GM12801 (cell line): Measurements from ENCODE around the gene PLA2G4F.

Source experiments
- TF ChIP-seq, protein P1 (sequence below): IDR thresholded peaks from one replicate; pipeline ENCODE4 v1.5.1; 2011; ENCODE audit warnings: control low read depth; ENCODE audit not compliant: insufficient read length; ENCODE audit errors: extremely low read depth

PLA2G4F gene, protein sequence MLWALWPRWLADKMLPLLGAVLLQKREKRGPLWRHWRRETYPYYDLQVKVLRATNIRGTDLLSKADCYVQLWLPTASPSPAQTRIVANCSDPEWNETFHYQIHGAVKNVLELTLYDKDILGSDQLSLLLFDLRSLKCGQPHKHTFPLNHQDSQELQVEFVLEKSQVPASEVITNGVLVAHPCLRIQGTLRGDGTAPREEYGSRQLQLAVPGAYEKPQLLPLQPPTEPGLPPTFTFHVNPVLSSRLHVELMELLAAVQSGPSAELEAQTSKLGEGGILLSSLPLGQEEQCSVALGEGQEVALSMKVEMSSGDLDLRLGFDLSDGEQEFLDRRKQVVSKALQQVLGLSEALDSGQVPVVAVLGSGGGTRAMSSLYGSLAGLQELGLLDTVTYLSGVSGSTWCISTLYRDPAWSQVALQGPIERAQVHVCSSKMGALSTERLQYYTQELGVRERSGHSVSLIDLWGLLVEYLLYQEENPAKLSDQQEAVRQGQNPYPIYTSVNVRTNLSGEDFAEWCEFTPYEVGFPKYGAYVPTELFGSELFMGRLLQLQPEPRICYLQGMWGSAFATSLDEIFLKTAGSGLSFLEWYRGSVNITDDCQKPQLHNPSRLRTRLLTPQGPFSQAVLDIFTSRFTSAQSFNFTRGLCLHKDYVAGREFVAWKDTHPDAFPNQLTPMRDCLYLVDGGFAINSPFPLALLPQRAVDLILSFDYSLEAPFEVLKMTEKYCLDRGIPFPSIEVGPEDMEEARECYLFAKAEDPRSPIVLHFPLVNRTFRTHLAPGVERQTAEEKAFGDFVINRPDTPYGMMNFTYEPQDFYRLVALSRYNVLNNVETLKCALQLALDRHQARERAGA

DNA sequence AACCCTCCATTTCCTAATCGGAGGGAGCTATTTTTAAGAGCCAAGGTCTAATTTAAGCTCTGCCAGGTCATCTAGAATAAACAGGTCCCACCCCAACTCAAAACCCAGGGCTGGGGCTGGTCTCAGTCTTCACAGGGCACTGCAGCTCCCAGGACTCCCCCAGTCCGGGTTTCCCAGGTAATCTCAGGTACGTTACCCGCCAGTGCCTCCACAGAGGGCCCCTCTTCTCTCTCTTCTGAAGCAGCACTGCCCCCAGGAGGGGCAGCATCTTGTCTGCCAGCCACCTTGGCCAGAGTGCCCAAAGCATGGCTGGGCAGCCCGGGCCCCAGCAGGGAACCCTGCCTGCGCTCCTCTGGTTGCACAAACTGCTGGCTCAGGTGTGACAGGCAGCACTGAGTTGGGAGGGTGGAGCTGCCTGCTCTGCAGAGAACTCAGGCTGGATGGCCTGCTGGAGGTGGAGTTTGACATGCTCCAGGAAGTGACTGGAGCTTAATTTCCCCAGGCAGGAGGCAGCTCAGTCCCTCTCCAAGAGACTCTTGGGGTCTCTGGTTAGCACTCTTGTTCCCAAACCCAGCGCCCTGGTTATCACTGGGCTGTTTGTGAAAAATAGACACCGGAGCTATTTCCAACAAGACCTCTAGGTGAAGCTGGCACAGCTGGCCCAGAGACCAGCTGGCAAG lies at the start of gene PLA2G4F:
Gene PLA2G4F (minus strand): TSS at position 394 of the 680 bp plus-strand sequence. CDS start 87 bp downstream, at position 307.
- TF ChIP-seq, protein P1, sequence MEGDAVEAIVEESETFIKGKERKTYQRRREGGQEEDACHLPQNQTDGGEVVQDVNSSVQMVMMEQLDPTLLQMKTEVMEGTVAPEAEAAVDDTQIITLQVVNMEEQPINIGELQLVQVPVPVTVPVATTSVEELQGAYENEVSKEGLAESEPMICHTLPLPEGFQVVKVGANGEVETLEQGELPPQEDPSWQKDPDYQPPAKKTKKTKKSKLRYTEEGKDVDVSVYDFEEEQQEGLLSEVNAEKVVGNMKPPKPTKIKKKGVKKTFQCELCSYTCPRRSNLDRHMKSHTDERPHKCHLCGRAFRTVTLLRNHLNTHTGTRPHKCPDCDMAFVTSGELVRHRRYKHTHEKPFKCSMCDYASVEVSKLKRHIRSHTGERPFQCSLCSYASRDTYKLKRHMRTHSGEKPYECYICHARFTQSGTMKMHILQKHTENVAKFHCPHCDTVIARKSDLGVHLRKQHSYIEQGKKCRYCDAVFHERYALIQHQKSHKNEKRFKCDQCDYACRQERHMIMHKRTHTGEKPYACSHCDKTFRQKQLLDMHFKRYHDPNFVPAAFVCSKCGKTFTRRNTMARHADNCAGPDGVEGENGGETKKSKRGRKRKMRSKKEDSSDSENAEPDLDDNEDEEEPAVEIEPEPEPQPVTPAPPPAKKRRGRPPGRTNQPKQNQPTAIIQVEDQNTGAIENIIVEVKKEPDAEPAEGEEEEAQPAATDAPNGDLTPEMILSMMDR: no peak

DNA sequence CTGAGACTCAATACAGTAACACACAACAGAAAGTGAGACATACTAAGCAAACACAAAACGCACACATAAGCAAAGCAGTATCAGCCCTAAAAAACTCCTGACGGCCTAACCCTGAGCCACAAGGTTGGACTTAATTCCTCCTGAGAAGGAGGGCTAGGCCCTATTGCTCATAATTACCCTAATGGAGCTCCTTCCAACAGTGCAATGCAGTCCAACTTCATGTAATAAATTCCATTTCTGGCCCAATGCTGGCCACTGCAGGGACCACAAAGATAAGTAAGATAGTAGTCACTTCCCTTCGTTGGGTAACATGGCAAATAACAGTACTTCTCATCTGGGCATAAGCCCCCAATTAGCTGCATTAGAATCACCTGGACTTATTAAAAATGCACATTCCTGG lies 47.5 kb upstream of the PLA2G4F start:
- TF ChIP-seq, protein P1: no peak

DNA sequence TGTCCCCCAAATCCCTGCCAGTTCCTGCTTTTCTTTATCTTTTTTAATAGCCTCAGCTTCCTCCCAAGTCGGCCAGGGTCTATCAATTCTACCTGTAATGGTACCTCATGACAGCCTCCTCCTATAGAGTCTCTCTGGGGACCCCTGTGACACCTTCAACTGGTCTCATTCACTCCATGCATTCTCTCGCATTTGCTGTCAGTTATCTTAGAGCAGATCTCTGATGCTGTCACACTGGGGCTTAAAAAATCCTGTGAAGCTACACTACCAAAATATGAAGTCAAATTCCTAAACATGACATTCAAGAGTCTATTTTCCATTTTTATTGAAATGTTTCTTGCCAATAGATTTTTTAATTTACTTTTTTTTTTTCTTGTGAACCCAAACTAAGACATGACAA lies 46.2 kb upstream of the PLA2G4F start:
- TF ChIP-seq, protein P1: no peak

DNA sequence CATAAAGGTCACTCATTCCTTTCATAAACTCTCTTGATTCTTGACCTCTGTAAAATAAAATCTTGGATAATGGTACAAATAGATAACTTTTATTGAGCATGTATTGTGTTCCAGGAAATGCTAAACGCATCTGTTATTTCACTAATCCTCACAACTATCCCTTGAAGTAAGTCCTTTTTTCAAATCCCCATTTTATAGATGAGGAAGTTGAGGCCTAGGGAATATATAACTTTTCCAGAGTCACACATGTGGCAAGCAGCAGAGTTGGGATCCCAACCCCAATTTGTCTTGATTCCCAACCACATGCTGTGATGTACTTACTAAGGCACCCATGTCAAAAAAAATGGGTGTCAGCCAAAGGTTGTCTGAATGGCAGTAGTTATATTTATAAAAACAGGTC lies 45.4 kb upstream of the PLA2G4F start:
- TF ChIP-seq, protein P1: no peak

DNA sequence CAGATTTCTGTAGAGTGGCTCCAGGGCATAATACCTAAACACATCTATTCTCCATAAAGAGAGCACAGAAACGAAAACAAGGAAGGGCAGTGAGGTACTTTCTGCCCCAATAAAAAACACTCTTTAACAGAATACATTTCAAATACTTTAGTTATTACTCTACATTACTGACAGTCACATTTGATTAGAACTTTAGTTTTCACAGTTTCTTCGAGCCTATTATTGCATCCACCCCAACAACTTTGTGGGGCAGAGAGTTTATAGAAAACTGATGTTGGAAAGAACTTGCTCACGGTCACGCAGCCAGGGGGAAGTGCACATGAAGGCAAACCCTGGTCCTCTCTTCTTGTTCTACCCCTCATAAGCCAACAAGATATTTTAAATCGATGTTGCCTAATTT lies 42.7 kb upstream of the PLA2G4F start:
- TF ChIP-seq, protein P1: no peak

DNA sequence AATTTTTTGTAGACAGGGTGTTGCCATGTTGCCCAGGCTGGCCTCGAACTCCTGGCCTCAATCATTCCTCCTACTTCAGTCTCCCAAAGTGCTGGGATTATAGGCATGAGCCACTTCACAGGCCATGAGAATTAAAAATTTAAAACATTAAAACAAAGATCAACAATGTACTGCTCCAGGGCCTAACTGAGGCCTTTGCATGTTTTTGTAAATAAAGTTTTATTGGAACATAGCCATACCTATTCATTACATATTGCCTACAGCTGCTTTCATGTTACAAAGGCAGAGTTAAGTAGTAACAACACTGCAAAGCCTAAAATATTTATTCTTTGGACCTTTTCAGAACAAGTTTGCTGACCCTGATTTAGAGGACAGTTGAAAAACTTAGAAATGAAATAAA lies 42.1 kb upstream of the PLA2G4F start:
- TF ChIP-seq, protein P1: no peak

DNA sequence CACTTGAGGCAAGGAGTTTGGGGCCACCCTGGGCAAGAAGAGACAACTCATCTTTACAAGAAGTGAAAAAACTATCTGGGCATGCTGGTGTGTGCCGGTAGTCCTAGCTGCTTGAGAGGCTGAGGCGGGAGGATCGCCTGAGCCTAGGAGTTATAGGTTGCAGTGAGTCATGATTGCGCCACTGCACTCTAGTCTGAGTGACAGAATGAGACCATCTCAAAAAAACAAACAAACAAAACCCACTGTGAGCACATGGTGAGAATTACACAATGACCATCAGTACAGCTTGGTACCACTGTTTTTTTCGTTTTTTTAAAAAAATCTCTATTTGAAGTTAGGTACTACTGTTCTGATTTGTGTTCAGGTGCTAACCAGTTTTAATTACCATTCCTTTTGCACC lies 38.1 kb upstream of the PLA2G4F start:
- TF ChIP-seq, protein P1: no peak
